Neutrophil (primary cell): ENCODE data around the gene G6PC3.
"Not testable (repeated sequence)": the region's sequence is repeated elsewhere in the genome, so short reads cannot be mapped to it uniquely, and the experiment has no call there.

Experiments
- H3K27ac ChIP-seq: fragments of 200-600 bp; sonication (generic); 2 replicates; pipeline ENCODE4 v1.5.1; 2016; ENCODE audit warnings: mild to moderate bottlenecking, moderate library complexity
- H3K27me3 ChIP-seq: fragments of 200-600 bp; sonication (generic); 2 replicates; pipeline ENCODE4 v1.6.0; 2016; ENCODE audit warnings: mild to moderate bottlenecking
- H3K36me3 ChIP-seq: fragments of 200-600 bp; sonication (generic); 2 replicates; pipeline ENCODE4 v1.5.1; 2017
- H3K4me1 ChIP-seq, 2 experiments: fragments of 200-600 bp in 1 of 2; sonication (generic) in 1 of 2; 1 replicate in 1 of 2; 2 replicates in 1 of 2; pipeline versions ENCODE4 v1.5.1 to v1.6.1; 2013 to 2016; ENCODE audit warnings: low read depth in 1 of 2, low read length in 1 of 2, mild to moderate bottlenecking in 1 of 2, moderate library complexity in 1 of 2; ENCODE audit not compliant: control insufficient read depth in 1 of 2, insufficient read depth in 1 of 2
- H3K4me3 ChIP-seq, 2 experiments: fragments of 200-600 bp in 1 of 2; sonication (generic) in 1 of 2; 1 replicate in 1 of 2; 2 replicates in 1 of 2; pipeline ENCODE4 v1.5.1; 2013 to 2016; ENCODE audit warnings: low read depth in 1 of 2, low read length in 1 of 2, mild to moderate bottlenecking in 1 of 2, moderate library complexity in 1 of 2
- H3K9me3 ChIP-seq: fragments of 200-600 bp; sonication (generic); 2 replicates; pipeline ENCODE4 v1.5.1; 2016
- CTCF ChIP-seq: fragments of 200-600 bp; sonication (generic); IDR thresholded peaks from 2 replicates; pipeline ENCODE4 v1.5.1; 2016; ENCODE audit warnings: antibody characterized with exemption

The G6PC3 gene

GRCh38 chr17:44039829-44040635 lies 30.5 kb upstream of the G6PC3 start:
- no peak overlapping the region for H3K4me3 ChIP-seq
- peaks cover 29% of the 10 kb centered on the region for H3K36me3 ChIP-seq
- no peaks in the 10 kb centered on the region for H3K9me3 ChIP-seq
- no peak for TF ChIP-seq CTCF
- no peaks in the 10 kb centered on the region for H3K27me3 ChIP-seq
- H3K27ac ChIP-seq: no peak overlapping the region
- H3K4me1 ChIP-seq: peaks cover 21 to 25% of the 10 kb centered on the region in 2 experiments

- Histone ChIP-seq H3K4me1 (peaks cover 21 to 25% of the 10 kb centered on the region in 2 experiments), H3K27ac (peak overlapping the region; percentile 66), H3K9me3 (no peaks in the 10 kb centered on the region), H3K27me3 (no peaks in the 10 kb centered on the region), H3K4me3 (peak overlapping the region in 1 of 2 experiments; percentile 6), H3K36me3 (peaks cover 18% of the 10 kb centered on the region)
- no peak for TF ChIP-seq CTCF
Observed at GRCh38 chr17:44043272-44043696, 27.3 kb upstream of the G6PC3 start.

GRCh38 chr17:44044071-44044470 lies 26.5 kb upstream of the G6PC3 start:
- Histone ChIP-seq H3K27me3 (no peaks in the 10 kb centered on the region), H3K9me3 (no peaks in the 10 kb centered on the region), H3K27ac (peak overlapping the region; percentile 66), H3K4me3 (no peak overlapping the region), H3K4me1 (peaks cover 21 to 25% of the 10 kb centered on the region in 2 experiments), H3K36me3 (peaks cover 15% of the 10 kb centered on the region)
- no peak for TF ChIP-seq CTCF

- no peak overlapping the region for H3K4me3 ChIP-seq
- no peak overlapping the region for H3K27ac ChIP-seq
- no peaks in the 10 kb centered on the region for H3K27me3 ChIP-seq
- no peaks in the 10 kb centered on the region for H3K9me3 ChIP-seq
- peaks cover 29% of the 10 kb centered on the region for H3K36me3 ChIP-seq
- TF ChIP-seq CTCF: no peak
- H3K4me1 ChIP-seq: peaks cover 21 to 25% of the 10 kb centered on the region in 2 experiments
Observed at GRCh38 chr17:44045486-44045885, 25.0 kb upstream of the G6PC3 start.

GRCh38 chr17:44046893-44047292 lies 23.6 kb upstream of the G6PC3 start:
- H3K4me3 ChIP-seq, H3K27me3 ChIP-seq, H3K27ac ChIP-seq, H3K9me3 ChIP-seq: not testable (repeated sequence)
- Histone ChIP-seq H3K36me3 (peaks cover 43% of the 10 kb centered on the region), H3K4me1 (peaks cover 19 to 21% of the 10 kb centered on the region in 2 experiments)

- TF ChIP-seq CTCF: no peak
- Histone ChIP-seq H3K27me3 (no peaks in the 10 kb centered on the region), H3K4me3 (no peak overlapping the region), H3K4me1 (peaks cover 0 to 3% of the 10 kb centered on the region in 2 experiments), H3K27ac (no peak overlapping the region), H3K9me3 (no peaks in the 10 kb centered on the region), H3K36me3 (peaks cover 57% of the 10 kb centered on the region)
Observed at GRCh38 chr17:44049294-44050060, 21.1 kb upstream of the G6PC3 start.
